OCI-LY7 (cell line): ENCODE measurements around the gene EBF3. TPM values are rescaled to one million over a fixed set of nuclear protein-coding genes. Genes with fewer than 3 reads are reported as not detected.

Experiments
- BruUV-seq: library from RNA; stranded (reverse); fragments of 400-500 nt; replicated peaks from 2 replicates; lab custom pipeline; 2021; lab: Mats Ljungman, UMichigan
- CTCF ChIA-PET: fragments of 300-600 bp; sonication (Branson Sonifier 250); formaldehyde crosslinking; loops from one replicate; lab custom pipeline; 2022; ENCODE audit warnings: antibody characterized with exemption; ENCODE audit not compliant: unreplicated experiment; lab: Charles Lee
- POLR2A ChIA-PET: fragments of 300-600 bp; sonication (Branson Sonifier 250); formaldehyde crosslinking; loops from one replicate; lab custom pipeline; 2022; ENCODE audit warnings: antibody characterized with exemption; lab: Charles Lee
- DNase-seq: peaks from one replicate; pipeline ENCODE4 v3.0.0-alpha.2; 2015; ENCODE audit warnings: low spot score
- H2AFZ ChIP-seq: fragments of 200-600 bp; sonication (generic), shearing (Covaris generic); 2 replicates; pipeline ENCODE4 v1.6.1; 2014; ENCODE audit warnings: mild to moderate bottlenecking, antibody characterized with exemption, low read length, moderate library complexity
- H3K27ac ChIP-seq: fragments of 200-600 bp; sonication (generic); 2 replicates; pipeline ENCODE4 v1.5.1; 2014; ENCODE audit warnings: mixed run types, low read depth, mild to moderate bottlenecking, moderate library complexity, low read length, inconsistent platforms; ENCODE audit not compliant: poor library complexity, severe bottlenecking
- H3K36me3 ChIP-seq: fragments of 200-600 bp; sonication (generic); 2 replicates; pipeline ENCODE4 v1.6.1; 2014; ENCODE audit warnings: mild to moderate bottlenecking, antibody characterized with exemption, low read length, moderate library complexity, mixed read lengths; ENCODE audit not compliant: insufficient read depth
- H3K4me1 ChIP-seq: fragments of 200-600 bp; sonication (generic); 2 replicates; pipeline ENCODE4 v1.5.1; 2014; ENCODE audit warnings: mild to moderate bottlenecking, low read length; ENCODE audit not compliant: insufficient read depth, poor library complexity, severe bottlenecking
- H3K4me2 ChIP-seq: fragments of 200-600 bp; sonication (generic); 2 replicates; pipeline ENCODE4 v1.6.1; 2014; ENCODE audit warnings: mild to moderate bottlenecking, low read length
- H3K4me3 ChIP-seq: fragments of 200-600 bp; sonication (generic); 2 replicates; pipeline ENCODE4 v1.5.1; 2014; ENCODE audit warnings: mild to moderate bottlenecking, low read depth, low read length; ENCODE audit not compliant: poor library complexity, severe bottlenecking
- H3K79me2 ChIP-seq: fragments of 200-600 bp; sonication (generic); 2 replicates; pipeline ENCODE4 v1.6.1; 2016; ENCODE audit warnings: low read depth, mild to moderate bottlenecking, low read length, moderate library complexity, mixed read lengths; ENCODE audit not compliant: insufficient read depth
- H3K9me2 ChIP-seq: fragments of 200-600 bp; sonication (generic); 2 replicates; pipeline ENCODE4 v1.6.1; 2016; ENCODE audit warnings: mild to moderate bottlenecking, low read length, mixed read lengths; ENCODE audit not compliant: insufficient read depth
- H3K9me3 ChIP-seq: fragments of 200-600 bp; sonication (generic); 2 replicates; pipeline ENCODE4 v1.6.1; 2014; ENCODE audit warnings: mild to moderate bottlenecking, mixed run types, low read length, mixed read lengths
- H4K20me1 ChIP-seq: fragments of 200-600 bp; sonication (generic); 2 replicates; pipeline ENCODE4 v1.6.1; 2014; ENCODE audit warnings: mild to moderate bottlenecking, antibody characterized with exemption, low read length, moderate library complexity, mixed read lengths; ENCODE audit not compliant: insufficient read depth
- EZH2phosphoT487 ChIP-seq: fragments of 200-600 bp; sonication (generic); IDR thresholded peaks from 2 replicates; pipeline ENCODE4 v1.6.1; 2018; ENCODE audit warnings: low read depth, borderline replicate concordance, mild to moderate bottlenecking, mixed run types, antibody characterized with exemption, low read length, moderate library complexity, mixed read lengths
- intact Hi-C: fragments of 100-400 bp; cut with micrococcal nuclease; formaldehyde crosslinking; loops from one replicate; pipeline ENCODE4 v1.10.0; 2022; ENCODE audit not compliant: unreplicated experiment
- total RNA-seq, 2 experiments: library from RNA; depleted of rRNA in 1 of 2; stranded (reverse); fragments of >200 nt in 1 of 2; shearing (Covaris generic) in 1 of 2; gene quantifications; 2 replicates each; pipeline ENCODE4 v1.2.3, GENCODE V29; 2014 to 2022
- TF ChIP-seq, protein P1 (sequence below): fragments of 200-600 bp; sonication (generic); conservative IDR thresholded peaks from 2 replicates; pipeline ENCODE4 v1.5.1; 2014; ENCODE audit warnings: mild to moderate bottlenecking, antibody characterized with exemption, low read length, moderate library complexity, mixed read lengths

Gene EBF3
- total RNA-seq, 2 experiments from 2014 or later: not detected

DNA sequence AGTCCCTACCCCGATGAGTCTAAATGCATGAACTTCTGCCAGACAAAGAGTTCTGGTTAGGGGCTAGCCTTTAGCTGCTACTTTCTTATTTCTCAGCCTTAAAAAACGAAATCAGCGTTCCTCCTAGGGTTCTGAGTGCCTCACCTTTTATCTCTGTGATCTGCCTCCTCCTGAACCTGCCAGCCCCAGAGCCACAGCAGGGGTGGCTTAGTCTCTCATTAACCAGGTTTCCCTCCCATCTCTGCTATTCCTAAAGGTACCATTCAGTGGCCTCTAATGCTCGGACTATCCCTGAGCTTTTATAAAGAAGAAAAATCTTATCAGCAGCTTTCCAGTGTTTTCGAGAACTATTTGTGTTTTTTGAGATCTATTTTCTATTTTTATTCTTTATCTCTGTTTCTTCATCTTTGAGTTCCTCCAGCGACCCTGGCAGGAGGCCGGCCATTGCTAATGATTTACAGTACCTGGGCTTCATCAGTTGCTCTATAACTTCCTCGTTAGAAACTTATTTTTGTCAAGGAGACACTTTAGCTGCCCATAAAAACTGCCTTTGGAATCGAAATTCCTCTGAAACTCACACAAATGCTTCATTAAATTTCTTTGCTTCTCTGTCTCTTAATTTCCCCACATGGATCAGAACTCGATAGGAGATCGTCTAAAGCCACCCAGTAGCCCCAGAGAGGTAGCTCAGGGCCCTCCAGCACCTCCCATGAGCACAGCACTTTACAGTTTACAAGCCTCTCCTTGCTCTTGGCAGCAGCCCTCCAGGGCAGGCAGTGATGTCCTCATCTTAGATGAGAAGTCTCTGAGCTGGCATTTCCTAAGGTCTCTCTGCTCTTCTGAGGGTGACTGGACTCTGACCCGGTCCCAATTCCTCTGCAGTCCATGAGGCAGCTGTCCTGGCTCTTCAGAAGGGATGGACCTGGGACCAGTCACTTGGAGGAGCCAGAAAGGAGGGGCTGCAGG is 149.1 kb downstream of the EBF3 start:
- no peak for DNase-seq
- ChIA-PET POLR2A (interaction anchor here (0.8 kb wide), 1 partner anchor 662 kb away, joined by 3 read pairs; no protein-coding TSS in a partner anchor), CTCF (no interaction called here)

DNA sequence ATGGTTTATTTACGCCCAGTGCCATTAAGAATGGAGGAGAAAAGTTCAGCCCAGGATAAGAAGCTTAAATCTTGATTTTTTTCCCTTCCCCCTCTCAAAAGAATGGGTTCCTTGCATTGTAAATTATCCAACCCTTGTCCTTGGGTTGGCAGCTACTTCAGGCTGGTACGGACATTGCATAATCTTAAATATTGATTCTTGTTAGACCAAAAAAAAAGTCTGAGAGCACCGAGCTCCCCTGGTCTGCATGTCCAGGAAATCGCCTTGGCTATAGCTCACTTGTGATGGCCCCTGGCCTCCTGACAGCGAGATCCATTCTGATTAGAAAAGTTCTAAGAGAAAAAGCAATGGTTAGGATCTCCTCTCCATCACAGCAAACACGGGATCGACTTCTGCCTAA is 151.7 kb downstream of the EBF3 start:
- ChIA-PET CTCF (no interaction called here), POLR2A (interaction anchor here (1.3 kb wide), 1 partner anchor 9 kb away, joined by 4 read pairs; no protein-coding TSS in a partner anchor)
- intact Hi-C loops: no loop called here
- H3K9me2 ChIP-seq: no peaks in the 10 kb centered on the region
- BruUV-seq: no TSS peak
- TF ChIP-seq, protein P1, sequence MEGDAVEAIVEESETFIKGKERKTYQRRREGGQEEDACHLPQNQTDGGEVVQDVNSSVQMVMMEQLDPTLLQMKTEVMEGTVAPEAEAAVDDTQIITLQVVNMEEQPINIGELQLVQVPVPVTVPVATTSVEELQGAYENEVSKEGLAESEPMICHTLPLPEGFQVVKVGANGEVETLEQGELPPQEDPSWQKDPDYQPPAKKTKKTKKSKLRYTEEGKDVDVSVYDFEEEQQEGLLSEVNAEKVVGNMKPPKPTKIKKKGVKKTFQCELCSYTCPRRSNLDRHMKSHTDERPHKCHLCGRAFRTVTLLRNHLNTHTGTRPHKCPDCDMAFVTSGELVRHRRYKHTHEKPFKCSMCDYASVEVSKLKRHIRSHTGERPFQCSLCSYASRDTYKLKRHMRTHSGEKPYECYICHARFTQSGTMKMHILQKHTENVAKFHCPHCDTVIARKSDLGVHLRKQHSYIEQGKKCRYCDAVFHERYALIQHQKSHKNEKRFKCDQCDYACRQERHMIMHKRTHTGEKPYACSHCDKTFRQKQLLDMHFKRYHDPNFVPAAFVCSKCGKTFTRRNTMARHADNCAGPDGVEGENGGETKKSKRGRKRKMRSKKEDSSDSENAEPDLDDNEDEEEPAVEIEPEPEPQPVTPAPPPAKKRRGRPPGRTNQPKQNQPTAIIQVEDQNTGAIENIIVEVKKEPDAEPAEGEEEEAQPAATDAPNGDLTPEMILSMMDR: no peak
- no peak for TF ChIP-seq EZH2phosphoT487
- H3K4me3 ChIP-seq: no peak overlapping the region
- H4K20me1 ChIP-seq: no peaks in the 10 kb centered on the region
- DNase-seq: no peak
- H3K4me1 ChIP-seq: no peaks in the 10 kb centered on the region
- no peaks in the 10 kb centered on the region for H3K79me2 ChIP-seq
- H2AFZ ChIP-seq: no peak overlapping the region
- no peak overlapping the region for H3K27ac ChIP-seq
- H3K36me3 ChIP-seq: no peaks in the 10 kb centered on the region
- H3K4me2 ChIP-seq: no peak overlapping the region
- H3K9me3 ChIP-seq: no peaks in the 10 kb centered on the region

More for the DNA sequence above, 149.1 kb downstream of the EBF3 start:
- BruUV-seq: no TSS peak
- H3K4me2 ChIP-seq: no peak overlapping the region
- no peaks in the 10 kb centered on the region for H4K20me1 ChIP-seq
- H3K4me1 ChIP-seq: no peaks in the 10 kb centered on the region
- H3K4me3 ChIP-seq: no peak overlapping the region
- H3K9me3 ChIP-seq: no peaks in the 10 kb centered on the region
- H3K9me2 ChIP-seq: no peaks in the 10 kb centered on the region
- no peaks in the 10 kb centered on the region for H3K36me3 ChIP-seq
- H3K27ac ChIP-seq: no peak overlapping the region
- no peaks in the 10 kb centered on the region for H3K79me2 ChIP-seq
- H2AFZ ChIP-seq: no peak overlapping the region
- intact Hi-C loops: no loop called here
- TF ChIP-seq, protein P1: no peak
- no peak for TF ChIP-seq EZH2phosphoT487

DNA sequence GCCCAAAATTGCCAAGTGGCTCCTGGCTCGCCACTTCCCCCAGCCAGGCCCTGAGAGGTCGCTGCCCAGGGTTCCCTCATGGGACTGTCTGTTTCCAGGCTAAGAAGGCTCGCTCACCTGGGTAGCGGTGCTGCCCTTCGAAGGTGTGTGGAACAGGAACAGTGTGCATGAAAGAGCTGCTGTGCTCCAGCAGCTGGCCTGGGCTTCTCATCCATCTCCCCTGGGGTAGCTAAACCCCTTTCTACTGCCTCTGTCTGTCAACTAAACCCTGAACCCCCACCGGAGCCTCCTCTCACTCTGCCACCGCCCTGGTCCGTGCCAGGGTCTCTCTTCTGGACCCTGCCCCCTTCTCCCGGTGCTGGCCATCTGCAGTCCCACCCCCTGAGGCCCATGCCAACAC is 152.9 kb downstream of the EBF3 start:
- ChIA-PET POLR2A (no interaction called here), CTCF (interaction anchor here (0.5 kb wide), 1 partner anchor 232 kb away, joined by 4 read pairs; no protein-coding TSS in a partner anchor)

More for the DNA sequence above, 152.9 kb downstream of the EBF3 start:
- H3K79me2 ChIP-seq: no peaks in the 10 kb centered on the region
- no peaks in the 10 kb centered on the region for H4K20me1 ChIP-seq
- no peak for DNase-seq
- intact Hi-C loops: no loop called here
- H3K4me1 ChIP-seq: no peaks in the 10 kb centered on the region
- H2AFZ ChIP-seq: no peak overlapping the region
- H3K9me2 ChIP-seq: no peaks in the 10 kb centered on the region
- no peak overlapping the region for H3K27ac ChIP-seq
- no TSS peak for BruUV-seq
- TF ChIP-seq EZH2phosphoT487: no peak
- TF ChIP-seq, protein P1: no peak
- H3K9me3 ChIP-seq: no peaks in the 10 kb centered on the region
- H3K4me2 ChIP-seq: no peak overlapping the region
- no peak overlapping the region for H3K4me3 ChIP-seq
- no peaks in the 10 kb centered on the region for H3K36me3 ChIP-seq
